GM21717 (cell line): ENCODE data around the gene UBL3.

ENCODE experiments used
- ATAC-seq: cut with Tn5 transposase; IDR thresholded peaks from one replicate; pipeline ENCODE4 v1.9.1; 2021; ENCODE audit warnings: mild to moderate bottlenecking, moderate library complexity; ENCODE audit not compliant: unreplicated experiment

UBL3 gene

GRCh38 chr13:29761160-29761559 is 89.3 kb downstream of the UBL3 start:
- no peak for ATAC-seq

DNA sequence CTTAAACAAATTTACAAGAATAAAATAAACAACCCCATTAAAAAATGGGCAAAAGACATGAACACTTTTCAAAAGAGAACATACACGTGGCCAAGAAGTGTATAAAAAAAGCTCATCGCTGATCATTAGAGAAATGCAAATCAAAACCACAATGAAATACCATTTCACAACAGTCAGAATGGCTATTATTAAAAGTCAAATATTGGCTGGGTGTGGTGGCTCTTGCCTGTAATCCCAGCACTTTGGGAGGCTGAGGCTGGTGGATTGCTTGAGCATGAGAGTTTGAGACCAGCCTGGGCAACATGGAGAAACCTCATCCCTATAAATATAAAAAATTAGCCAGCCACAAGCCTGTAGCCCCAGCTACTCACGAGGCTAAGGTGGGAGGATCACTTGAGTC is 89.9 kb downstream of the UBL3 start:
- ATAC-seq, result no peak

DNA sequence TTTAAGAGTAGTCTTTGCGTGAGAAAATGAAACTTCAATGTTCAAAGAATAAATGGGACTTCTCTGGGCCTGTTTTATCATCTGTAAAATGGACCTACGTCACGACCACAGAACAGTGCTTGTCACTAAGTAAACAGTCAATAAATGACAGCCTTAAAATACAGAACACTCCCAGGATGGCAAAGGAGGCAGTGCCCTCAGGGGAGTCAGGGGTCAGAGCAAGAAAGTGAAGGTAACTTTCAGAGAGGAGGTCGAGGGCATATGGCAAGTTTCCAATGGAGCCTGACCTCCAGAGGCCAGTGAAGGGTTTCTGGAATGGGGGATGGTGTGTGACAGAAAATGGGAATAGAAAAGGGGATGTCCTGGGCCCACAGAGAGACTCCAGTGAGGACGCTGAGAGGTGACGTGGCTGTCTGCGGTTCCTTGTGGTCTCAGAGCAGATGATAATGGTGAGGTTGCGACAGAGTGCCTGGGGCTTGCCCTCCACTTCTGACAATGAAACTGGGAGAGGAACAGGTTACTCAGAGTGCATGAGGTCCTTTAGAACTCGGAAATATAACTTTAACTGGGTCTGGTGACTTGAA is 91.8 kb downstream of the UBL3 start:
- ATAC-seq, result peak; percentile 77

GRCh38 chr13:29756506-29756905 is 93.9 kb downstream of the UBL3 start:
- ATAC-seq, result no peak

GRCh38 chr13:29754473-29754806 is 96.0 kb downstream of the UBL3 start:
- ATAC-seq, result no peak

DNA sequence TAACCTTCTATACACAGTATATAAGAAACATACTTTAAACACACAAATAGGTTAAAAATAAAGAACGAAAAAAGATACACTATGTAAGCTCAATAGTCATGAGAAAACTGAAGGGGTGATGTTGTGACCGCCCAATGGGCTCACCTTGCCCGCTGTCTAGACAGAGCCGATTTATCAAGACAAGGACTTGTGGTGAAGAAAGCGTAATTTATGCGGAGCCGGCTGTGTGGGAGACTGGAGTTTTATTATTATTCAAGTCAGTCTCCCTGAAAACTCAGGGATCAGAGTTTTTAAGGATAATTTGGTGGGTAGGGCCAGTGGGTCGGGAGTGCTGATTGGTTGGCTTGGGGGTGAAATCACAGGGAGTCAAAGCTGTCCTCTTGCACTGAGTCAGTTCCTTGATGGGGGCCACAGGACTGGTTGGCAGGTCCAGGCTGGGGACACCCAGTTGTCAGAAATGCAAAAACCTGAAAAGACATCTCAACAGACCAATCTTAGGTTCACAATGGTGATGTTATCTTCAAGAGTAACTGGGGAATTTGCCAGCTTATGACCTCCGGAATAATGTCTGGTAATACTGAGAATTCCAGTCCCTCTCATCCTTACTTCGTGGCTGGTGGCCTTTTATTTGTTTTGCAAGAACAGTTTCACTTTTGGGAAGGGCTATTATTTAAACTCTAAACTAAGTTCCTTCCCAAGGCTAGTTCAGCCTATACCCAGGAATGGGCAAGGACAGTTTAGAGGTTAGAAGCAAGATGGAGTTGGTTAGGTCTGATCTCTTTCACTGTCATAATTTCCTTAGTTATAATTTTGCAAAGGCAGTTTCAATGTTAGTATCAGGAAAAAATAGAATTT is 96.6 kb downstream of the UBL3 start:
- no peak for ATAC-seq

GRCh38 chr13:29752175-29752574 is 98.2 kb downstream of the UBL3 start:
- ATAC-seq, result no peak

- no peak for ATAC-seq
These were observed 100.3 kb downstream of the UBL3 start for GRCh38 chr13:29750183-29750530.

DNA sequence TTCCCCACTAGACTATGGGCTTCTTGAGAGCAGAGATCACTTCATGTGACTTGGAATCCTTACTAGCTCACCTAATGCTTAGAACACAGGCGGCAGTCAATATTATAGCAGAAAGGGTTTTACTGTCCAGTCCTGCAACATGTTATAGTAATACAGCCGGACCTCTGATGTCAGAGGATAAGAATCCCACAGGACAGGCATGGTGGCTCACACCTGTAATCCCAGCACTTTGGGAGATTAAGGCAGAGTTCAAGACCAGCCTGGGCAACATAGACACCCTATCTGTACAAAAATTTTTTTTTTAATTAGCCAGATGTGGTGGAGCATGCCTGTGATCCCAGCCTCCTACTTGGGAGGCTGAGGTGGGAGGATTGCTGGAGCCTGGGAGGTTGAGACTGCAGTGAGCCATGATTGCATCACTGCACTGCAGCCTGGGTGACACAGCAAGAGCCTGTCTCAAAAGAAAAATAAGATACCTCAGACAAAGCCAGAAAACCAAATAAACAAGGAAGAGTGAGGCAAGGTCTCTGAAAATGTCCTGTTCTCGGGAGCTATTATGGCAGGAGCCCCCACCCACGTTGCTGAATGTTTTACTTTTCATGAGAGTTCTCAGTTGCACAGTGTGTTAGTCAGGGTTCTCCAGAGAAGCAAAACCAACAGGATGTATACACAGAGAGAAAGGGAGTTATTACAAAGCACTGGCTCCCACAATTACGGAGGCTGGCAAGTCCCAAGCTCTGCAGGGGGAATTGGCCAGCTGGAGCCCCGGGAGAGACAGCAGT is 100.8 kb downstream of the UBL3 start:
- no peak for ATAC-seq

GRCh38 chr13:29748097-29748496 is 102.3 kb downstream of the UBL3 start:
- no peak for ATAC-seq

GRCh38 chr13:29746148-29746677 is 104.2 kb downstream of the UBL3 start:
- no peak for ATAC-seq

DNA sequence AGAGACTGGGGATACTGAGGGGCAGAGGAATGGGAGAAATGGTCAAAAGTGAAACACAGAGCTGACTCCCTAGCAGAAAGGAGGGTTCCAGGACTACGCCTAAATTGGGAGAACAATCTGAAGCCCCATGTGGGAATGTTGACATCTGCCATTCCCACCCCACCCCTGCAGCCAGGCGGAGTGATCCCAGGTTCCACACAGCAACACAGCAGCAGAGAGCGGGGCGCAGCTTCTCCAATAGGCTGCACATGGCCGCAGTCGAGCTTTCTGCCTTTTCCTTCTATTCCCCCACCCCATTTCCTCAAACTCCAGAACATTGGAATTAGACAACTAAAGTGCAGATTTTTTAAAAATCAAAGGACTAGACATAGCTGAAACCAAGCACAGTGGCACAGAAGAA is 104.7 kb downstream of the UBL3 start:
- no peak for ATAC-seq

DNA sequence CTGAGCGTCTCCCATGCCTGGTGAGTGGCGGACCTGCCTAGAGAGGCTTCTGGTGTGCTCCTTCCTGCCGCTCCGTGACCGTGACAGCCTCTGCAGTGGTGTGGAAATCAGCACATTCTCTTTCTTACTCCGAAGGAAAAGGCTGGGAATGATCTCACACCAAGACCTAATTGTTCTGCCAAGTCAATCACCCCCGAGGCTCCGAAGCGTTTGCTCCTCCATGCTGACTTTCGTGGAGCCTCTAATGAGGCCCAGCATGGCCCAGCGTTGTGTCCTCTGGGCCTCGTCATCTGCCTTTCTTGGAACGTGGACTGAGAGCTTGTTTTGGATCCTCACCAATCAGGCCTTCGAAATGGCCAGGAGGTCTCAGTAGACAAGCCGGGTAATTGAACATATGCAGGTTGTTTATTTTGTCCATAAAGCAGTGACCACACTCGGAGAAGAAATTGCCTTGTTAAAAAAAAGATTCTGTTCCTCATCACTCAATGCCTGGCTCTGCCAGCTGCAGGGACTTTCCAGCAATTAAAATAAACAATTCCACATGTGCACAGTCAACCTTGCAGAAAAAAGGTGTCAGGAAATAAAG is 107.1 kb downstream of the UBL3 start:
- no peak for ATAC-seq

GRCh38 chr13:29740961-29741360 is 109.5 kb downstream of the UBL3 start:
- ATAC-seq, result no peak

- ATAC-seq, result no peak
These were observed 113.4 kb downstream of the UBL3 start for GRCh38 chr13:29737061-29737460.

DNA sequence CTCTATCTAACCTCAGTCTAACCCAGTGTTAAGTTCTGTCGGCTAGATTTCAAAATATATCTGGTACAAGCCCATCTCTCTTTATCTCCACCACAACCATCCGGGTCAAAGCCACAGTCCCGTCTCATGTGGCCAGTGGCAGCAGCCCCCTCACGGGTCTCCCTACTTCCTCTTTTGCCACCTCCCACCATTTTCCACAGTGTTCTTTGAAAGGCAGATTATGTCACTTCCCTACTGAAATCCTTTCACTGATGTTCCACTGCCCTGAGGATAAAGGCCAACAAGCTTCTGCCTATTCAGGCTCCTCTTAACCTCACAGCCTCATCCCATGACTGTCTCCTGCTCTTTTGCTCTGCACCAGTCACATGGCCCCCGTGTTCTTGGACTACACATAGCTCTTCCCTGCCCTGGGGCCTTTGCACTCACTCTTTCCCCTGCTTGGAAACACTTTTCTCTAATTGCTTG is 117.2 kb downstream of the UBL3 start:
- no peak for ATAC-seq

DNA sequence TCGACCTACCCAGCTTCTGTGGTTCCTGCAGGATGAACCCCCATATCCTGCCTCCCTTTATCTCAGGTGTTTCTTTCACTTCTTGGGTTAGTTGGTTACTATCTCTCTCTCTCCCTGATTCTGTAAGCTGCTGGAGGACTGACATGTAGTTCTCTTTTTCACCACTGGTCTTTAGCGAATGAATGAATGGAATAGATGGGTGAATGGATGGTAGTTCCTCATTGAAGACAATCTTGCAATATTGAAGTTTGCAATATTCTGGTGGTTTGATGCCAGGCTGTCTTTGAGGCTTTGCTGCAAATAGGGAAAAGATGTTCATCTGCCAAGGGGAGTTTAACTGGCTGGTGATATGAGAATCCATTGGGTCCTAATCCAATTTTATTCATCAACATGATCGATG is 120.2 kb downstream of the UBL3 start:
- no peak for ATAC-seq

GRCh38 chr13:29722415-29722814 is 128.0 kb downstream of the UBL3 start:
- no peak for ATAC-seq

GRCh38 chr13:29721766-29722165 is 128.7 kb downstream of the UBL3 start:
- no peak for ATAC-seq

DNA sequence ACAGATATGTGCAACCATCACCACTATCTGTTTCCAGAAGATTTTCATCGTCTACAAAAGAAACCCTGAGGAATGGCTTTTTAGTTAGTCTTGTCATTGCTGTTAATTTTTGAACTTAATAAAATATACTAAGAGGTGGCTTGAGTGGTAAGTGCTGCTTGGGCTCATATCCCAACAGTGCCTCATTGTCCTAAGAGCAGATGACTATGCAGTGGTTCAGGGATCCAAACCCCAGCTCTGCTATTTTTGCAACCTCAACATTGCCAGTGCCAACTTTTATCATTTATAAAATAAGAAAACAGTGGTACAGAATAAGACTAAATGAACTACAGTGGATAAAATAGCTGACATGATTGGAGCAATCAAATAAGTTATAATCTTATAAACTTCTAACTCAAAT is 131.7 kb downstream of the UBL3 start:
- no peak for ATAC-seq

DNA sequence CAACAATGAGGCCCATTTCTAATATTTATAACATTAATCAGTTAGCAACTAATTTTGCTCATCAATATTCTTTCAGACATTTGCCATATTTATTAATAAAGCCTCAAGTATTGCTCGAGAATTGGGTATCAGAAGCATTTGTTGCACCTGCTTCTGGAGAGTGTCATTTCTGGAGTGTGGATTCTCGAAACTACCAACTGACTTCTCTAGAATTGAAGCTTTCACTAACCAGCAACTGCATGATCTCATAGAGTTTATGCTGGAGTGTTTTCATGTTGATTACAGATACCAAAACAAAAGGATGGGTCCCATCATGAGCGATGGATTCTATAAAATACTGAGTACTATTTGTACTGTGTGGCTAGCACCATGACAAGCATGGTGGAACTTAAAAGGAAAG is 133.9 kb downstream of the UBL3 start:
- no peak for ATAC-seq
